HEK293 (cell line): ENCODE results near the gene MRPS16.

ENCODE experiments used
- GLI4 ChIP-seq: fragments of 450-650 bp; formaldehyde crosslinking; IDR thresholded peaks from 2 replicates; pipeline ENCODE4 v1.5.1; 2016; ENCODE audit warnings: missing biosample characterization, missing genetic modification characterization
- ZEB2 ChIP-seq: fragments of 450-650 bp; formaldehyde crosslinking; IDR thresholded peaks from 2 replicates; pipeline ENCODE4 v1.5.1; 2016; ENCODE audit warnings: missing biosample characterization, missing genetic modification characterization
- TF ChIP-seq, protein P1 (sequence below): fragments of 450-650 bp; formaldehyde crosslinking; IDR thresholded peaks from 2 replicates; pipeline ENCODE4 v1.5.1; 2016; ENCODE audit warnings: missing biosample characterization, missing genetic modification characterization

DNA sequence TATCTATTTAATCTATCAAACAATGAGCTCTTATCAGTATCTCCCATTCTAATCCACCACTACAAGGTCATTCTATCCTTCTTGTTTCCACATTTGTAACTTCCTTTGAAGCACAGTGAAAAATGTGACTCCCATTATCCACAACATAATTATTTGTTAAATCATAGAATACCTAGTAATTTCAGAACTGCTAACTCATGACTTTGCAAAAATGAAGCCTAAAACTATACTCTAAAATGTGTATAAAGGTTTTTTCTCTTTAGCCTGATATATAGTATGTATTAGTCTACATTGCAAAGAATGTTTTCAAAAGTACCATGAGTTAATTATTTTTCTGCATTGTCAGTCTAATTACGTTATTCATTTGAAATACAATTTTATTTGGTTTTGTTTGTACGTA lies 12.0 kb upstream of the MRPS16 start:
- TF ChIP-seq, protein P1, sequence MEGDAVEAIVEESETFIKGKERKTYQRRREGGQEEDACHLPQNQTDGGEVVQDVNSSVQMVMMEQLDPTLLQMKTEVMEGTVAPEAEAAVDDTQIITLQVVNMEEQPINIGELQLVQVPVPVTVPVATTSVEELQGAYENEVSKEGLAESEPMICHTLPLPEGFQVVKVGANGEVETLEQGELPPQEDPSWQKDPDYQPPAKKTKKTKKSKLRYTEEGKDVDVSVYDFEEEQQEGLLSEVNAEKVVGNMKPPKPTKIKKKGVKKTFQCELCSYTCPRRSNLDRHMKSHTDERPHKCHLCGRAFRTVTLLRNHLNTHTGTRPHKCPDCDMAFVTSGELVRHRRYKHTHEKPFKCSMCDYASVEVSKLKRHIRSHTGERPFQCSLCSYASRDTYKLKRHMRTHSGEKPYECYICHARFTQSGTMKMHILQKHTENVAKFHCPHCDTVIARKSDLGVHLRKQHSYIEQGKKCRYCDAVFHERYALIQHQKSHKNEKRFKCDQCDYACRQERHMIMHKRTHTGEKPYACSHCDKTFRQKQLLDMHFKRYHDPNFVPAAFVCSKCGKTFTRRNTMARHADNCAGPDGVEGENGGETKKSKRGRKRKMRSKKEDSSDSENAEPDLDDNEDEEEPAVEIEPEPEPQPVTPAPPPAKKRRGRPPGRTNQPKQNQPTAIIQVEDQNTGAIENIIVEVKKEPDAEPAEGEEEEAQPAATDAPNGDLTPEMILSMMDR (tag by site-specific recombination) = no peak
- TF ChIP-seq GLI4 (tag by site-specific recombination) = no peak
- TF ChIP-seq ZEB2 (tag by site-specific recombination) = no peak
